ENCODE measurements around the gene TEKT3.

- no peak for TF ChIP-seq POLR2A (IDR thresholded peaks at IDR 0.05)
- TF ChIP-seq CTCF (IDR thresholded peaks at IDR 0.05), result no peak
- TF ChIP-seq EP300 (IDR thresholded peaks at IDR 0.05), result no peak
These were observed 21.9 kb downstream of the TEKT3 start for GRCh38 chr17:15319452-15320010.
